GM13977 (cell line): ENCODE results near the gene IGFBP1.

Experiments
- DNase-seq: peaks from one replicate; pipeline ENCODE4 v3.0.0; 2012; ENCODE audit warnings: low spot score
- CTCF ChIP-seq: IDR thresholded peaks from 2 replicates; pipeline ENCODE4 v1.5.1; 2012; ENCODE audit warnings: mild to moderate bottlenecking, control low read depth; ENCODE audit not compliant: insufficient read depth; ENCODE audit errors: extremely low read depth, missing control alignments
- in situ Hi-C: fragments of 300-500 bp; cut with MboI; formaldehyde crosslinking; loops from one replicate; pipeline ENCODE4 v1.12.0; 2022; ENCODE audit warnings: low sequenced_read_pairs, low pct_unique_long_range_greater_than_20kb, mixed read lengths, inconsistent platforms; ENCODE audit not compliant: unreplicated experiment

Gene IGFBP1

GRCh38 chr7:45940939-45941338 lies 52.7 kb downstream of the IGFBP1 start:
- in situ Hi-C loops: loop anchor here (25.0 kb wide), 1 partner anchor 396 kb away; no protein-coding TSS in a partner anchor
- DNase-seq: no peak
- TF ChIP-seq CTCF: no peak
